ENCODE measurements around the gene SIN3A.

DNA sequence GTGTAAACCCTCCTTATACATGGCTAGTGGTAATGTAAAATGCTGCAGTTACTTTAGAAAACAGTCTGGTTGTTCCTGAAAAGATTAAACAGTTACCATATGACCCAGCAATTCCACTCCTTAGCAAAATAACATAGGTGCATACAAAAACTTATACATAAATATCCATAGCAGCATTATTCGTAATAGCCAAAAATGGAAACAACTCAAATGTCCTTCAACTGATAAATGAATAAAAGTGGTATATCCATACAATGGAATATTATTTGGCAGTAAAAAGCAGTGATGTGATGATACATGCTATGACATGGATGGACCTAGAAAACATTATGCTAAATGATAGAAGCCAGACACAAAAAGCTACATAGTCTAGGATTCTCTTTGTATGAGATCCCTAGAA is 31.6 kb upstream of the SIN3A start:
- no peak for TF ChIP-seq RAD21 (IDR thresholded peaks at IDR 0.05)
- TF ChIP-seq, protein P1, sequence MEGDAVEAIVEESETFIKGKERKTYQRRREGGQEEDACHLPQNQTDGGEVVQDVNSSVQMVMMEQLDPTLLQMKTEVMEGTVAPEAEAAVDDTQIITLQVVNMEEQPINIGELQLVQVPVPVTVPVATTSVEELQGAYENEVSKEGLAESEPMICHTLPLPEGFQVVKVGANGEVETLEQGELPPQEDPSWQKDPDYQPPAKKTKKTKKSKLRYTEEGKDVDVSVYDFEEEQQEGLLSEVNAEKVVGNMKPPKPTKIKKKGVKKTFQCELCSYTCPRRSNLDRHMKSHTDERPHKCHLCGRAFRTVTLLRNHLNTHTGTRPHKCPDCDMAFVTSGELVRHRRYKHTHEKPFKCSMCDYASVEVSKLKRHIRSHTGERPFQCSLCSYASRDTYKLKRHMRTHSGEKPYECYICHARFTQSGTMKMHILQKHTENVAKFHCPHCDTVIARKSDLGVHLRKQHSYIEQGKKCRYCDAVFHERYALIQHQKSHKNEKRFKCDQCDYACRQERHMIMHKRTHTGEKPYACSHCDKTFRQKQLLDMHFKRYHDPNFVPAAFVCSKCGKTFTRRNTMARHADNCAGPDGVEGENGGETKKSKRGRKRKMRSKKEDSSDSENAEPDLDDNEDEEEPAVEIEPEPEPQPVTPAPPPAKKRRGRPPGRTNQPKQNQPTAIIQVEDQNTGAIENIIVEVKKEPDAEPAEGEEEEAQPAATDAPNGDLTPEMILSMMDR (IDR thresholded peaks at IDR 0.05; ENCODE audit: low read depth, low read length, missing input control) = no peak
- TF ChIP-seq HNF4A (conservative IDR thresholded peaks at IDR 0.05) = no peak
- TF ChIP-seq MAX (IDR thresholded peaks at IDR 0.05) = no peak
- no peak for TF ChIP-seq EGR1 (IDR thresholded peaks at IDR 0.05; ENCODE audit: low read depth in 2 of 2)
- TF ChIP-seq, protein P2, sequence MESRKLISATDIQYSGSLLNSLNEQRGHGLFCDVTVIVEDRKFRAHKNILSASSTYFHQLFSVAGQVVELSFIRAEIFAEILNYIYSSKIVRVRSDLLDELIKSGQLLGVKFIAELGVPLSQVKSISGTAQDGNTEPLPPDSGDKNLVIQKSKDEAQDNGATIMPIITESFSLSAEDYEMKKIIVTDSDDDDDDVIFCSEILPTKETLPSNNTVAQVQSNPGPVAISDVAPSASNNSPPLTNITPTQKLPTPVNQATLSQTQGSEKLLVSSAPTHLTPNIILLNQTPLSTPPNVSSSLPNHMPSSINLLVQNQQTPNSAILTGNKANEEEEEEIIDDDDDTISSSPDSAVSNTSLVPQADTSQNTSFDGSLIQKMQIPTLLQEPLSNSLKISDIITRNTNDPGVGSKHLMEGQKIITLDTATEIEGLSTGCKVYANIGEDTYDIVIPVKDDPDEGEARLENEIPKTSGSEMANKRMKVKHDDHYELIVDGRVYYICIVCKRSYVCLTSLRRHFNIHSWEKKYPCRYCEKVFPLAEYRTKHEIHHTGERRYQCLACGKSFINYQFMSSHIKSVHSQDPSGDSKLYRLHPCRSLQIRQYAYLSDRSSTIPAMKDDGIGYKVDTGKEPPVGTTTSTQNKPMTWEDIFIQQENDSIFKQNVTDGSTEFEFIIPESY (IDR thresholded peaks at IDR 0.05) = no peak
- no peak for TF ChIP-seq ATF3 (IDR thresholded peaks at IDR 0.05)
- no peak for TF ChIP-seq SP1 (IDR thresholded peaks at IDR 0.05)
- no peak for TF ChIP-seq YY1 (IDR thresholded peaks at IDR 0.05)
- no peak for TF ChIP-seq GABPA (IDR thresholded peaks at IDR 0.05 in 1 of 2, conservative IDR thresholded peaks at IDR 0.05 in 1 of 2)
- TF ChIP-seq, protein P3, sequence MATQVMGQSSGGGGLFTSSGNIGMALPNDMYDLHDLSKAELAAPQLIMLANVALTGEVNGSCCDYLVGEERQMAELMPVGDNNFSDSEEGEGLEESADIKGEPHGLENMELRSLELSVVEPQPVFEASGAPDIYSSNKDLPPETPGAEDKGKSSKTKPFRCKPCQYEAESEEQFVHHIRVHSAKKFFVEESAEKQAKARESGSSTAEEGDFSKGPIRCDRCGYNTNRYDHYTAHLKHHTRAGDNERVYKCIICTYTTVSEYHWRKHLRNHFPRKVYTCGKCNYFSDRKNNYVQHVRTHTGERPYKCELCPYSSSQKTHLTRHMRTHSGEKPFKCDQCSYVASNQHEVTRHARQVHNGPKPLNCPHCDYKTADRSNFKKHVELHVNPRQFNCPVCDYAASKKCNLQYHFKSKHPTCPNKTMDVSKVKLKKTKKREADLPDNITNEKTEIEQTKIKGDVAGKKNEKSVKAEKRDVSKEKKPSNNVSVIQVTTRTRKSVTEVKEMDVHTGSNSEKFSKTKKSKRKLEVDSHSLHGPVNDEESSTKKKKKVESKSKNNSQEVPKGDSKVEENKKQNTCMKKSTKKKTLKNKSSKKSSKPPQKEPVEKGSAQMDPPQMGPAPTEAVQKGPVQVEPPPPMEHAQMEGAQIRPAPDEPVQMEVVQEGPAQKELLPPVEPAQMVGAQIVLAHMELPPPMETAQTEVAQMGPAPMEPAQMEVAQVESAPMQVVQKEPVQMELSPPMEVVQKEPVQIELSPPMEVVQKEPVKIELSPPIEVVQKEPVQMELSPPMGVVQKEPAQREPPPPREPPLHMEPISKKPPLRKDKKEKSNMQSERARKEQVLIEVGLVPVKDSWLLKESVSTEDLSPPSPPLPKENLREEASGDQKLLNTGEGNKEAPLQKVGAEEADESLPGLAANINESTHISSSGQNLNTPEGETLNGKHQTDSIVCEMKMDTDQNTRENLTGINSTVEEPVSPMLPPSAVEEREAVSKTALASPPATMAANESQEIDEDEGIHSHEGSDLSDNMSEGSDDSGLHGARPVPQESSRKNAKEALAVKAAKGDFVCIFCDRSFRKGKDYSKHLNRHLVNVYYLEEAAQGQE (IDR thresholded peaks at IDR 0.05) = no peak
- no peak for TF ChIP-seq FOXA2 (IDR thresholded peaks at IDR 0.05)
- no peak for TF ChIP-seq TAF1 (conservative IDR thresholded peaks at IDR 0.05)
